ENCODE data around the gene MME. TPM values are rescaled to one million over a fixed set of nuclear protein-coding genes. Genes with fewer than 3 reads are reported as not detected.

Gene MME
- total RNA-seq, 1 donor from 2014 or later: 54.3 TPM

GRCh38 chr3:155179966-155180757, 100.0 kb downstream of the MME start:
- Mint-ChIP-seq H3K4me3 (ENCODE audit: unreplicated experiment) (no peak overlapping the region), H3K36me3 (ENCODE audit: low read depth, unreplicated experiment) (peaks cover 3% of the 10 kb centered on the region), H3K9me3 (ENCODE audit: unreplicated experiment) (no peaks in the 10 kb centered on the region), H3K27me3 (ENCODE audit: low read depth, unreplicated experiment) (no peaks in the 10 kb centered on the region), H3K27ac (ENCODE audit: unreplicated experiment) (no peak overlapping the region), H3K4me1 (ENCODE audit: low read depth, unreplicated experiment) (no peaks in the 10 kb centered on the region)
- FAIRE-seq: no peak
- Histone ChIP-seq H3K4me2 (ENCODE audit: low read length) (no peak overlapping the region), H3K4me1 (ENCODE audit: insufficient read depth, low read length) (no peaks in the 10 kb centered on the region), H2AFZ (ENCODE audit: low read depth, low read length) (no peak overlapping the region), H3K4me3 (ENCODE audit: insufficient read depth, low read depth, low read length) (no peak overlapping the region), H3K9ac (ENCODE audit: low read length) (no peak overlapping the region), H3K9me3 (ENCODE audit: insufficient read depth, low read depth, low read length) (no peaks in the 10 kb centered on the region), H3K27me3 (ENCODE audit: insufficient read depth, low read length) (no peaks in the 10 kb centered on the region), H3K79me2 (ENCODE audit: insufficient read depth, low read length) (no peaks in the 10 kb centered on the region), H4K20me1 (ENCODE audit: insufficient read depth, low read length) (no peaks in the 10 kb centered on the region), H3K27ac (ENCODE audit: low read depth, low read length) (no peak overlapping the region), H3K36me3 (ENCODE audit: insufficient read depth, low read length) (no peaks in the 10 kb centered on the region)
- DNase-seq (ENCODE audit: low read depth): no peak
- TF ChIP-seq CTCF (IDR thresholded peaks at IDR 0.05; ENCODE audit: insufficient read depth, low read depth, low read length) (no peak), EZH2 (IDR thresholded peaks at IDR 0.05; ENCODE audit: insufficient read depth, low read length) (no peak)

- no peaks in the 10 kb centered on the region for H3K9me3 Mint-ChIP-seq (ENCODE audit: unreplicated experiment)
- H3K27me3 ChIP-seq (ENCODE audit: insufficient read depth, low read length): no peaks in the 10 kb centered on the region
- no peak overlapping the region for H3K4me2 ChIP-seq (ENCODE audit: low read length)
- no peak overlapping the region for H3K4me3 ChIP-seq (ENCODE audit: insufficient read depth, low read depth, low read length)
- no peak for DNase-seq (ENCODE audit: low read depth)
- H3K27ac Mint-ChIP-seq (ENCODE audit: unreplicated experiment): no peak overlapping the region
- H3K4me3 Mint-ChIP-seq (ENCODE audit: unreplicated experiment): no peak overlapping the region
- no peaks in the 10 kb centered on the region for H3K4me1 Mint-ChIP-seq (ENCODE audit: low read depth, unreplicated experiment)
- no peaks in the 10 kb centered on the region for H3K27me3 Mint-ChIP-seq (ENCODE audit: low read depth, unreplicated experiment)
- H4K20me1 ChIP-seq (ENCODE audit: insufficient read depth, low read length): no peaks in the 10 kb centered on the region
- H3K9me3 ChIP-seq (ENCODE audit: insufficient read depth, low read depth, low read length): no peaks in the 10 kb centered on the region
- H3K79me2 ChIP-seq (ENCODE audit: insufficient read depth, low read length): no peaks in the 10 kb centered on the region
- FAIRE-seq: no peak
- TF ChIP-seq CTCF (IDR thresholded peaks at IDR 0.05; ENCODE audit: insufficient read depth, low read depth, low read length): no peak
- no peak for TF ChIP-seq EZH2 (IDR thresholded peaks at IDR 0.05; ENCODE audit: insufficient read depth, low read length)
- no peaks in the 10 kb centered on the region for H3K4me1 ChIP-seq (ENCODE audit: insufficient read depth, low read length)
- H3K36me3 ChIP-seq (ENCODE audit: insufficient read depth, low read length): no peaks in the 10 kb centered on the region
- H2AFZ ChIP-seq (ENCODE audit: low read depth, low read length): no peak overlapping the region
- H3K36me3 Mint-ChIP-seq (ENCODE audit: low read depth, unreplicated experiment): peaks cover 3% of the 10 kb centered on the region
- no peak overlapping the region for H3K27ac ChIP-seq (ENCODE audit: low read depth, low read length)
- no peak overlapping the region for H3K9ac ChIP-seq (ENCODE audit: low read length)
Observed at GRCh38 chr3:155182467-155182866, 102.3 kb downstream of the MME start.

GRCh38 chr3:155184011-155184410, 103.9 kb downstream of the MME start:
- Histone ChIP-seq H3K9ac (ENCODE audit: low read length) (no peak overlapping the region), H3K4me2 (ENCODE audit: low read length) (no peak overlapping the region), H4K20me1 (ENCODE audit: insufficient read depth, low read length) (no peaks in the 10 kb centered on the region), H3K27me3 (ENCODE audit: insufficient read depth, low read length) (no peaks in the 10 kb centered on the region), H3K27ac (ENCODE audit: low read depth, low read length) (no peak overlapping the region), H3K9me3 (ENCODE audit: insufficient read depth, low read depth, low read length) (no peaks in the 10 kb centered on the region), H3K4me3 (ENCODE audit: insufficient read depth, low read depth, low read length) (no peak overlapping the region), H3K4me1 (ENCODE audit: insufficient read depth, low read length) (no peaks in the 10 kb centered on the region), H3K36me3 (ENCODE audit: insufficient read depth, low read length) (no peaks in the 10 kb centered on the region), H3K79me2 (ENCODE audit: insufficient read depth, low read length) (no peaks in the 10 kb centered on the region), H2AFZ (ENCODE audit: low read depth, low read length) (no peak overlapping the region)
- TF ChIP-seq EZH2 (IDR thresholded peaks at IDR 0.05; ENCODE audit: insufficient read depth, low read length) (no peak), CTCF (IDR thresholded peaks at IDR 0.05; ENCODE audit: insufficient read depth, low read depth, low read length) (no peak)
- no peak overlapping the region for H3K4me3 Mint-ChIP-seq (ENCODE audit: unreplicated experiment)
- no peak for DNase-seq (ENCODE audit: low read depth)
- no peaks in the 10 kb centered on the region for H3K27me3 Mint-ChIP-seq (ENCODE audit: low read depth, unreplicated experiment)
- H3K4me1 Mint-ChIP-seq (ENCODE audit: low read depth, unreplicated experiment): no peaks in the 10 kb centered on the region
- no peak for FAIRE-seq
- H3K36me3 Mint-ChIP-seq (ENCODE audit: low read depth, unreplicated experiment): no peaks in the 10 kb centered on the region
- H3K27ac Mint-ChIP-seq (ENCODE audit: unreplicated experiment): no peak overlapping the region
- no peaks in the 10 kb centered on the region for H3K9me3 Mint-ChIP-seq (ENCODE audit: unreplicated experiment)

Measured in astrocyte (in vitro differentiated cells and primary cell).